GM12878 (cell line): ENCODE measurements around the gene ARHGAP5. TPM values are rescaled to one million over a fixed set of nuclear protein-coding genes. Genes with fewer than 3 reads are reported as not detected.
A peak's percentile ranks its signal among the peaks of the same experiment; 100 is the strongest.

ENCODE experiments used
- BACH1 ChIP-seq: fragments of 450-650 bp; IDR thresholded peaks from 2 replicates; pipeline ENCODE4 v1.6.1; 2017; ENCODE audit warnings: mild to moderate bottlenecking, borderline replicate concordance
- BCL3 ChIP-seq: IDR thresholded peaks from 2 replicates; pipeline ENCODE4 v1.6.1; 2011; ENCODE audit warnings: borderline replicate concordance, low read depth, mild to moderate bottlenecking, moderate library complexity, low read length; ENCODE audit not compliant: insufficient read depth, poor library complexity, severe bottlenecking
- BRCA1 ChIP-seq: IDR thresholded peaks from 2 replicates; pipeline ENCODE4 v1.6.1; 2011; ENCODE audit warnings: low read depth, low read length, improper control_type of control experiment
- CTCF ChIP-seq, 3 experiments: IDR thresholded peaks in 2 of 3; conservative IDR thresholded peaks in 1 of 3; 2 replicates each; pipeline ENCODE4 v1.5.1; 2011; ENCODE audit warnings: low read depth in 3 of 3, low read length in 3 of 3, mild to moderate bottlenecking in 3 of 3, control low read depth in 2 of 3, moderate library complexity in 2 of 3, inconsistent platforms in 1 of 3, mixed read lengths in 1 of 3; ENCODE audit not compliant: control insufficient read depth in 2 of 3, insufficient read depth in 1 of 3; ENCODE audit errors: extremely low read depth in 1 of 3
- FOXK2 ChIP-seq: fragments of 450-650 bp; IDR thresholded peaks from 2 replicates; pipeline ENCODE4 v1.6.1; 2017; ENCODE audit warnings: mild to moderate bottlenecking, moderate library complexity
- KLF5 ChIP-seq: fragments of 450-650 bp; IDR thresholded peaks from 2 replicates; pipeline ENCODE4 v1.6.1; 2014; ENCODE audit warnings: mild to moderate bottlenecking; ENCODE audit not compliant: partially characterized antibody
- LARP7 ChIP-seq: fragments of 450-650 bp; IDR thresholded peaks from 2 replicates; pipeline ENCODE4 v1.6.1; 2017; ENCODE audit warnings: mild to moderate bottlenecking
- MAX ChIP-seq: IDR thresholded peaks from 2 replicates; pipeline ENCODE4 v1.6.1; 2012; ENCODE audit warnings: low read depth, low read length, improper control_type of control experiment
- MEF2A ChIP-seq: IDR thresholded peaks from 2 replicates; pipeline ENCODE4 v1.6.1; 2011; ENCODE audit warnings: low read depth, mild to moderate bottlenecking, low read length, moderate library complexity; ENCODE audit not compliant: insufficient read depth
- MTA2 ChIP-seq: fragments of 450-650 bp; IDR thresholded peaks from 2 replicates; pipeline ENCODE4 v1.6.1; 2016; ENCODE audit warnings: low read depth, mild to moderate bottlenecking, moderate library complexity
- NKRF ChIP-seq: fragments of 450-650 bp; conservative IDR thresholded peaks from 2 replicates; pipeline ENCODE4 v1.6.1; 2017; ENCODE audit warnings: mild to moderate bottlenecking, moderate library complexity
- PAX8 ChIP-seq: fragments of 450-650 bp; IDR thresholded peaks from 2 replicates; pipeline ENCODE4 v1.6.1; 2017; ENCODE audit warnings: mild to moderate bottlenecking, moderate library complexity
- POLR2AphosphoS5 ChIP-seq: IDR thresholded peaks from 2 replicates; pipeline ENCODE4 v1.6.1; 2011; ENCODE audit warnings: mild to moderate bottlenecking, low read length, inconsistent platforms
- RAD51 ChIP-seq: fragments of 450-650 bp; IDR thresholded peaks from 2 replicates; pipeline ENCODE4 v1.6.1; 2016; ENCODE audit warnings: moderate library complexity, mild to moderate bottlenecking, inconsistent platforms
- RCOR1 ChIP-seq: conservative IDR thresholded peaks from 2 replicates; pipeline ENCODE4 v1.6.1; 2012; ENCODE audit warnings: low read depth, low read length, improper control_type of control experiment
- RELA ChIP-seq: fragments of 450-650 bp; IDR thresholded peaks from 2 replicates; pipeline ENCODE4 v1.8.0; 2014; ENCODE audit warnings: borderline replicate concordance; ENCODE audit not compliant: partially characterized antibody
- SPI1 ChIP-seq: IDR thresholded peaks from 2 replicates; pipeline ENCODE4 v1.6.1; 2011; ENCODE audit warnings: low read depth, mild to moderate bottlenecking, low read length, moderate library complexity, borderline replicate concordance; ENCODE audit not compliant: insufficient read depth
- STAT1 ChIP-seq: fragments of 450-650 bp; conservative IDR thresholded peaks from 2 replicates; pipeline ENCODE4 v1.6.1; 2014; ENCODE audit warnings: antibody characterized with exemption, mild to moderate bottlenecking
- SUPT20H ChIP-seq: IDR thresholded peaks from 2 replicates; pipeline ENCODE4 v1.6.1; 2011; ENCODE audit warnings: low read depth, mild to moderate bottlenecking, low read length, moderate library complexity, borderline replicate concordance; ENCODE audit not compliant: control insufficient read depth
- WRNIP1 ChIP-seq: IDR thresholded peaks from 2 replicates; pipeline ENCODE4 v1.6.1; 2011; ENCODE audit warnings: low read depth, low read length, improper control_type of control experiment, borderline replicate concordance
- YBX1 ChIP-seq: fragments of 450-650 bp; IDR thresholded peaks from 2 replicates; pipeline ENCODE4 v1.6.1; 2016; ENCODE audit warnings: antibody characterized with exemption
- ZBTB33 ChIP-seq: fragments of 450-650 bp; IDR thresholded peaks from 2 replicates; pipeline ENCODE4 v1.6.1; 2017; ENCODE audit warnings: mild to moderate bottlenecking
- ZNF274 ChIP-seq: IDR thresholded peaks from one replicate; pipeline ENCODE4 v1.8.0; 2011; ENCODE audit not compliant: insufficient read length, insufficient read depth
- polyA plus RNA-seq, 11 experiments: library from polyadenylated mRNA; depleted of rRNA in 4 of 11; unstranded in 6 of 11; stranded (reverse) in 5 of 11; fragments of >200 nt; fragmentation: Nextera tagmentation in 4 of 11; fragmentation: Illumina TruSeq in 1 of 11; extraction: Ambion mirVana in 4 of 11; extraction: Trizol in 1 of 11; gene quantifications; 1 replicate in 1 of 11; 2 replicates in 10 of 11; pipeline versions ENCODE4 v1.2.1 to v1.2.3, GENCODE V29; 2011 to 2016; ENCODE audit warnings: inconsistent platforms in 2 of 11, missing spikeins in 2 of 11, low read depth in 1 of 11
- total RNA-seq, 4 experiments: library from RNA; depleted of rRNA in 3 of 4; stranded (reverse); fragments of >200 nt in 3 of 4; fragmentation: Illumina TruSeq in 1 of 4; extraction: Trizol in 1 of 4; gene quantifications; 2 replicates each; pipeline versions ENCODE4 v1.2.1 to v1.2.3, GENCODE V29; 2013 to 2021

The ARHGAP5 gene
- total and polyA plus RNA-seq, 10 of the 15 experiments (the other 5 are each of a cell fraction or from before 2014, with no cell fraction given) = 0.91 to 19.6 (median 7.2) TPM

- TF ChIP-seq BCL3 = no peak
- no peak for TF ChIP-seq BRCA1
- TF ChIP-seq RELA = no peak
- no peak for TF ChIP-seq ZBTB33
- TF ChIP-seq LARP7 = peak; percentile 41
- no peak for TF ChIP-seq WRNIP1
- no peak for TF ChIP-seq SUPT20H
- TF ChIP-seq STAT1 = peak; percentile 84; the same call in 1 of the 2 replicates
- no peak for TF ChIP-seq POLR2AphosphoS5
- peak; percentile 77 for TF ChIP-seq KLF5
- TF ChIP-seq ZNF274 = no peak
- TF ChIP-seq FOXK2 = peak; percentile 48
- TF ChIP-seq NKRF = no peak
- TF ChIP-seq MEF2A = no peak
- TF ChIP-seq BACH1 = no peak
- no peak for TF ChIP-seq RCOR1
- no peak for TF ChIP-seq YBX1
- no peak for TF ChIP-seq CTCF (IDR thresholded peaks at IDR 0.05 in 2 of 3, conservative IDR thresholded peaks at IDR 0.05 in 1 of 3; ENCODE audit: control insufficient read depth in 2 of 3, extremely low read depth in 1 of 3, insufficient read depth in 1 of 3, low read depth in 3 of 3, low read length in 3 of 3)
- peak; percentile 48; the same call in 1 of the 2 replicates for TF ChIP-seq MAX
- no peak for TF ChIP-seq PAX8
- no peak for TF ChIP-seq SPI1
- peak; percentile 93 for TF ChIP-seq MTA2
- TF ChIP-seq RAD51 = no peak
Measured at GRCh38 chr14:32202998-32203882, 126.1 kb downstream of the ARHGAP5 start, which contains the start of gene RNU6-8 (continued).
